GM21381 (cell line): Measurements from ENCODE around the gene RAB7B.
"Not testable (repeated sequence)": the region's sequence is repeated elsewhere in the genome, so short reads cannot be mapped to it uniquely, and the experiment has no call there.

Experiments
- ATAC-seq: cut with Tn5 transposase; IDR thresholded peaks from one replicate; pipeline ENCODE4 v1.9.1; 2021; ENCODE audit warnings: mild to moderate bottlenecking, moderate library complexity; ENCODE audit not compliant: unreplicated experiment

The RAB7B gene

GRCh38 chr1:205998457-205999241 lies 4.5 kb downstream of the RAB7B start:
- ATAC-seq, result no peak

- ATAC-seq, result not testable (repeated sequence)
These were observed 6.6 kb downstream of the RAB7B start for GRCh38 chr1:205996641-205997040.

GRCh38 chr1:205994346-205994745 lies 8.8 kb downstream of the RAB7B start:
- no peak for ATAC-seq

- ATAC-seq, result no peak
These were observed 10.1 kb downstream of the RAB7B start for GRCh38 chr1:205993068-205993467.

GRCh38 chr1:205992218-205992882 lies 10.8 kb downstream of the RAB7B start:
- no peak for ATAC-seq

GRCh38 chr1:205991237-205991636 lies 12.0 kb downstream of the RAB7B start:
- ATAC-seq, result no peak

- ATAC-seq, result no peak
These were observed 13.0 kb downstream of the RAB7B start for GRCh38 chr1:205990226-205990625.

- ATAC-seq, result no peak
These were observed 13.4 kb downstream of the RAB7B start for GRCh38 chr1:205989786-205990185.

GRCh38 chr1:205988585-205988995 lies 14.6 kb downstream of the RAB7B start:
- no peak for ATAC-seq

- no peak for ATAC-seq
These were observed 16.3 kb downstream of the RAB7B start for GRCh38 chr1:205986861-205987260.

GRCh38 chr1:205986292-205986691 lies 16.9 kb downstream of the RAB7B start:
- ATAC-seq, result no peak

- ATAC-seq, result no peak
These were observed 17.7 kb downstream of the RAB7B start for GRCh38 chr1:205985330-205986005.

- ATAC-seq, result no peak
These were observed 19.1 kb downstream of the RAB7B start for GRCh38 chr1:205983925-205984725.

- no peak for ATAC-seq
These were observed 21.9 kb downstream of the RAB7B start for GRCh38 chr1:205981257-205981656.

- ATAC-seq, result no peak
These were observed 22.8 kb downstream of the RAB7B start for GRCh38 chr1:205980237-205980870.

GRCh38 chr1:205979301-205979700 lies 23.9 kb downstream of the RAB7B start:
- ATAC-seq, result no peak

GRCh38 chr1:205978676-205979075 lies 24.5 kb downstream of the RAB7B start:
- no peak for ATAC-seq

- ATAC-seq, result no peak
These were observed 25.7 kb downstream of the RAB7B start for GRCh38 chr1:205977402-205978014.

- no peak for ATAC-seq
These were observed 26.3 kb downstream of the RAB7B start for GRCh38 chr1:205976708-205977401.

GRCh38 chr1:205976036-205976435 lies 27.2 kb downstream of the RAB7B start:
- ATAC-seq, result no peak
